ENCODE results near the gene LEPROT. TPM values are rescaled to one million over a fixed set of nuclear protein-coding genes. Genes with fewer than 3 reads are reported as not detected.

LEPROT gene
- total RNA-seq, 1 experiment from 2014 or later: 68.7 TPM

DNA sequence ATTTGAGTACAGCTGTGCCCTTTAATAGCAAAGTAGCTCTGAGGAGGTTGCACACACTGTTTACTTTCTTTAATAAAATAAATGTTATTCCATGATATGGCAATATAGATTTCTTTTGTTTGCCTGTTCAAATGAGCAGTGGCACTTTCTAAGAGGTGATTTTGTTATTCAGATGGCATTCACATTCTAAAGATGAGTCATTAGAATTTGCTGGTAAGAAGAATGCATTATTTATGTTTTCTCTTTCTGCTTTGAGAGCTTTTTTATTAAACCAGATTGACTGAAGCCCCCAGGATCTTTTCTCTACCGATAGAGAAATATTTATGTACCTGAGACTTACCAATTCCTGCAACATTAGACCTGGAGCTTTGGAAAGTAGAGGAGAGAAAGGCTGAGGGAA, 11.2 kb upstream of the LEPROT start:
- TF ChIP-seq, protein P1, sequence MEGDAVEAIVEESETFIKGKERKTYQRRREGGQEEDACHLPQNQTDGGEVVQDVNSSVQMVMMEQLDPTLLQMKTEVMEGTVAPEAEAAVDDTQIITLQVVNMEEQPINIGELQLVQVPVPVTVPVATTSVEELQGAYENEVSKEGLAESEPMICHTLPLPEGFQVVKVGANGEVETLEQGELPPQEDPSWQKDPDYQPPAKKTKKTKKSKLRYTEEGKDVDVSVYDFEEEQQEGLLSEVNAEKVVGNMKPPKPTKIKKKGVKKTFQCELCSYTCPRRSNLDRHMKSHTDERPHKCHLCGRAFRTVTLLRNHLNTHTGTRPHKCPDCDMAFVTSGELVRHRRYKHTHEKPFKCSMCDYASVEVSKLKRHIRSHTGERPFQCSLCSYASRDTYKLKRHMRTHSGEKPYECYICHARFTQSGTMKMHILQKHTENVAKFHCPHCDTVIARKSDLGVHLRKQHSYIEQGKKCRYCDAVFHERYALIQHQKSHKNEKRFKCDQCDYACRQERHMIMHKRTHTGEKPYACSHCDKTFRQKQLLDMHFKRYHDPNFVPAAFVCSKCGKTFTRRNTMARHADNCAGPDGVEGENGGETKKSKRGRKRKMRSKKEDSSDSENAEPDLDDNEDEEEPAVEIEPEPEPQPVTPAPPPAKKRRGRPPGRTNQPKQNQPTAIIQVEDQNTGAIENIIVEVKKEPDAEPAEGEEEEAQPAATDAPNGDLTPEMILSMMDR (IDR thresholded peaks at IDR 0.05; ENCODE audit: unreplicated experiment): no peak
- H3K27me3 Mint-ChIP-seq (ENCODE audit: unreplicated experiment): no peaks in the 10 kb centered on the region
- H3K36me3 Mint-ChIP-seq (ENCODE audit: insufficient read depth, unreplicated experiment): peaks cover 4% of the 10 kb centered on the region
- no peak overlapping the region for H3K27ac Mint-ChIP-seq (ENCODE audit: unreplicated experiment)
- BruUV-seq (replicated peaks): no TSS peak
- intact Hi-C loops (cut with micrococcal nuclease; ENCODE audit: unreplicated experiment): no loop called here
- H3K4me3 Mint-ChIP-seq (ENCODE audit: low read depth, unreplicated experiment): no peak overlapping the region
- CTCF ChIA-PET: interaction anchor here (1.0 kb wide), 1 partner anchor 11 kb away, joined by 5 read pairs; the partner anchor contains the start of genes LEPR and LEPROT
- H3K9me3 Mint-ChIP-seq (ENCODE audit: low read depth, unreplicated experiment): no peaks in the 10 kb centered on the region
- peaks cover 29% of the 10 kb centered on the region for H3K4me1 Mint-ChIP-seq (ENCODE audit: low read depth, unreplicated experiment)
- DNase-seq: no peak

DNA sequence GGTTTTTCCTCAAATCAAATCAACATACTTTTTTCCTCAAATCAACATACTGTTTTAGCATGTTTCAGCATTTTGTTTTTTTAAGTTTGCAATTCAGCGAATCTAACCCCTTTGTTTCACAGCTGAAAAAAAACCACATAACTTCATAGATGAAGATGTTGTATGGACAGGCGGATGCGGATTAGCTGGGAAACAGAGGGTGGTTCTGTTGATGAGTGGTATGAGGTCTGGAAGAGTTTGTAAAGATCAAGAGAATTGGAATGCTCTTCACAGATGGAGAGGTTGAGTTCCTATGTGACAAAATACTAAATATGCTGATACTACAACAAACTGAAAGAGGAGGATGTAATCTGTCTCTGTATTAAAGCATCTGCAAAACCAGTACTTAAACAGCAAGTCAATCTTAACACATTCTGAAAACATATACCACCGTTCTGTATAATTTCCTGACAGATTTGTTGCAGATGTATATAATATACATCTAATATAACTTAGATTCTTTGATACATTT, 10.6 kb upstream of the LEPROT start:
- no peaks in the 10 kb centered on the region for H3K27me3 Mint-ChIP-seq (ENCODE audit: unreplicated experiment)
- peaks cover 29% of the 10 kb centered on the region for H3K4me1 Mint-ChIP-seq (ENCODE audit: low read depth, unreplicated experiment)
- no peak overlapping the region for H3K27ac Mint-ChIP-seq (ENCODE audit: unreplicated experiment)
- CTCF ChIA-PET: interaction anchor here (1.0 kb wide), 1 partner anchor 10 kb away, joined by 5 read pairs; the partner anchor contains the start of genes LEPR and LEPROT
- TF ChIP-seq, protein P1 (IDR thresholded peaks at IDR 0.05; ENCODE audit: unreplicated experiment): no peak
- no peaks in the 10 kb centered on the region for H3K9me3 Mint-ChIP-seq (ENCODE audit: low read depth, unreplicated experiment)
- intact Hi-C loops (cut with micrococcal nuclease; ENCODE audit: unreplicated experiment): no loop called here
- H3K36me3 Mint-ChIP-seq (ENCODE audit: insufficient read depth, unreplicated experiment): peaks cover 4% of the 10 kb centered on the region
- no peak for DNase-seq
- BruUV-seq (replicated peaks): no TSS peak
- no peak overlapping the region for H3K4me3 Mint-ChIP-seq (ENCODE audit: low read depth, unreplicated experiment)

DNA sequence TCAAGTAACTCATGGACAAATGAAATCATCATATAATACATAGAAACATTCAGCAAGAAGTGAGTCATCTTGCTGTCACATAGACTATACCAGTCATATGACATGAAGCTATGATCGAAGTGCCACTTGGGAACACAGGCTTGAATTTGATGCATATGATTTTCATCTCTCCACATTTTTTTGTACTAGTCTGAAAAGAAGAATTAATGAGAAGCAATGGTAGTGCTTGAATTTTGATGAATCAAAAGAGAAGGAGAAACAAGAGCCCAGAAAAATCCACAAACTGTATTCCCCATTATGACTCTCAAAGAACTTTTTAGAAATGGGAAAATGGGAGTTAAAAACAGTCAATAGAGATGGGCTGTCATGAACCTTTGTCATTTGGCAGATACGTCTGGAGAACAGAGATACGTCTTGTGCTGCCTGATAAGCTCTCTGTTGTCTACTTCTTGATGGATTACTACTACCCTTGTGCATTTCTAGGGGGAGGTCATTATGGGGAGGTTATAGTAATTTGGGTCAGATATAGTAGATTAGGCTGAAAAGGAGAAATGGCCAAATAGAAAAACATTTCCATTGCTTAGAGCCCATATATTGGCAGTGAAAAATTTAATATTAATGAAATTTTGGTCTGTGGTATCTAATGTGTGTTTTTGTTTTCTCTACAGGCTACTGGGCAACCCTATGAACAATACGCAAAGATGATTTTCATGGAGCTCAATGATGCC, 8.0 kb upstream of the LEPROT start:
- TF ChIP-seq, protein P1 (IDR thresholded peaks at IDR 0.05; ENCODE audit: unreplicated experiment): no peak
- CTCF ChIA-PET: interaction anchor here (1.2 kb wide), 1 partner anchor 12 kb away, joined by 3 read pairs; no protein-coding TSS in a partner anchor
- no peak overlapping the region for H3K27ac Mint-ChIP-seq (ENCODE audit: unreplicated experiment)
- H3K4me3 Mint-ChIP-seq (ENCODE audit: low read depth, unreplicated experiment): no peak overlapping the region
- DNase-seq: no peak
- no TSS peak for BruUV-seq (replicated peaks)
- H3K36me3 Mint-ChIP-seq (ENCODE audit: insufficient read depth, unreplicated experiment): peaks cover 4% of the 10 kb centered on the region
- intact Hi-C loops (cut with micrococcal nuclease; ENCODE audit: unreplicated experiment): no loop called here
- H3K27me3 Mint-ChIP-seq (ENCODE audit: unreplicated experiment): no peaks in the 10 kb centered on the region
- H3K9me3 Mint-ChIP-seq (ENCODE audit: low read depth, unreplicated experiment): no peaks in the 10 kb centered on the region
- H3K4me1 Mint-ChIP-seq (ENCODE audit: low read depth, unreplicated experiment): peaks cover 33% of the 10 kb centered on the region

DNA sequence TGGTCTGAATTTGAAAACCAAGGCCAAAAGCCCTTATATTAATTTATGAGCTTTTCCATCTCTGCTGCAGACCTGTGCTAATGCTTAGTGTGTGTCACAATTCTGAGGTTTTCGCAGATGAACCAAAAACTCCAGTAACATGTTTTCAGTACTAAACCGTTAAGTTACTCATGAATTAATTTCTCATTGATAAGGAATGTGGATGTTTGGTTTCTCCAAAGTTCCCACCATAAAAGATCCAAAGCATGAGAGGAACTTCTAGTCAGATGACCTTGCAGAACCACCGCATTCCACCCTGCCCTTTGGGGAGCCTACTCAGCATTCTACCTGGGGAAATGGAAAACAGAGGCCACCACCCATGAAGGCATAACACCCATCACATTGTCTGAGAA, 7.5 kb upstream of the LEPROT start:
- no TSS peak for BruUV-seq (replicated peaks)
- Mint-ChIP-seq H3K27me3 (ENCODE audit: unreplicated experiment) (no peaks in the 10 kb centered on the region), H3K4me1 (ENCODE audit: low read depth, unreplicated experiment) (peaks cover 39% of the 10 kb centered on the region), H3K27ac (ENCODE audit: unreplicated experiment) (no peak overlapping the region), H3K9me3 (ENCODE audit: low read depth, unreplicated experiment) (no peaks in the 10 kb centered on the region), H3K36me3 (ENCODE audit: insufficient read depth, unreplicated experiment) (peaks cover 4% of the 10 kb centered on the region), H3K4me3 (ENCODE audit: low read depth, unreplicated experiment) (no peak overlapping the region)
- CTCF ChIA-PET: interaction anchor here (1.2 kb wide), 1 partner anchor 13 kb away, joined by 3 read pairs; no protein-coding TSS in a partner anchor
- DNase-seq: no peak
- TF ChIP-seq, protein P1 (IDR thresholded peaks at IDR 0.05; ENCODE audit: unreplicated experiment): no peak
- intact Hi-C loops (cut with micrococcal nuclease; ENCODE audit: unreplicated experiment): no loop called here

Measured in Calu3 (cell line).